Vagina (tissue), 2 donors: ENCODE measurements around the gene SYTL3.

Experiments
- POLR2A ChIP-seq, 2 donors: fragments of 450-650 bp; IDR thresholded peaks; one replicate each; pipeline ENCODE4 v1.6.1; 2017; ENCODE audit warnings: antibody characterized with exemption in 2 of 2, mild to moderate bottlenecking in 2 of 2, moderate library complexity in 2 of 2
- POLR2AphosphoS5 ChIP-seq, 2 donors: sonication (generic); formaldehyde crosslinking; IDR thresholded peaks; one replicate each; pipeline ENCODE4 v1.9.0; 2017; ENCODE audit warnings: antibody characterized with exemption in 2 of 2, mild to moderate bottlenecking in 2 of 2, low read depth in 1 of 2; ENCODE audit not compliant: insufficient read depth in 1 of 2
- TF ChIP-seq, protein P1 (sequence below), 3 experiments: fragments of 450-650 bp in 2 of 3; fragments of 200-600 bp in 1 of 3; sonication (generic) in 1 of 3; IDR thresholded peaks; one replicate each; pipeline ENCODE4 v1.5.1; 2017 to 2019; ENCODE audit warnings: antibody characterized with exemption in 3 of 3, mild to moderate bottlenecking in 2 of 3, moderate library complexity in 2 of 3

DNA sequence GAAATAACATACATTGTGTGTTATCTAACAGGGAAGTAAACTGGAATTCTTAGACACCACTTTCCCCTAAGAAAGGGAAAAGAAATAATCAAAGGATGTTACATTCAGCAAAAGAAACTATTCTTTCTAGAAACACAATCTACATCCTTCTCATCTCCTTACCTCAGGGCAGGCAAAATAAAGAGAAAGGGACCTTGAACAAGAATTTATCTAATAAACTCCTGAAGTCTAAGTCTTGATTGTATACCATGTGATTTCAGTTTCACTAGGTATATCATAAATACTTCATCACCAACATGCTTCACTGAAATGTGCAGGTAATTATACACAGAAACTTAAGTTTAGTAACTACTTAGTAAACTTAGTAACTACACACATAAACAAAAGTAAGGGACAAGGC is 154.4 kb downstream of the SYTL3 start:
- TF ChIP-seq POLR2A (IDR thresholded peaks at IDR 0.05) (no peak), POLR2AphosphoS5 (IDR thresholded peaks at IDR 0.05; ENCODE audit: insufficient read depth in 1 of 2, low read depth in 1 of 2) (no peak)
- TF ChIP-seq, protein P1, sequence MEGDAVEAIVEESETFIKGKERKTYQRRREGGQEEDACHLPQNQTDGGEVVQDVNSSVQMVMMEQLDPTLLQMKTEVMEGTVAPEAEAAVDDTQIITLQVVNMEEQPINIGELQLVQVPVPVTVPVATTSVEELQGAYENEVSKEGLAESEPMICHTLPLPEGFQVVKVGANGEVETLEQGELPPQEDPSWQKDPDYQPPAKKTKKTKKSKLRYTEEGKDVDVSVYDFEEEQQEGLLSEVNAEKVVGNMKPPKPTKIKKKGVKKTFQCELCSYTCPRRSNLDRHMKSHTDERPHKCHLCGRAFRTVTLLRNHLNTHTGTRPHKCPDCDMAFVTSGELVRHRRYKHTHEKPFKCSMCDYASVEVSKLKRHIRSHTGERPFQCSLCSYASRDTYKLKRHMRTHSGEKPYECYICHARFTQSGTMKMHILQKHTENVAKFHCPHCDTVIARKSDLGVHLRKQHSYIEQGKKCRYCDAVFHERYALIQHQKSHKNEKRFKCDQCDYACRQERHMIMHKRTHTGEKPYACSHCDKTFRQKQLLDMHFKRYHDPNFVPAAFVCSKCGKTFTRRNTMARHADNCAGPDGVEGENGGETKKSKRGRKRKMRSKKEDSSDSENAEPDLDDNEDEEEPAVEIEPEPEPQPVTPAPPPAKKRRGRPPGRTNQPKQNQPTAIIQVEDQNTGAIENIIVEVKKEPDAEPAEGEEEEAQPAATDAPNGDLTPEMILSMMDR (IDR thresholded peaks at IDR 0.05) = no peak
